ENCODE data around the gene ENPP6.

ENPP6 gene

DNA sequence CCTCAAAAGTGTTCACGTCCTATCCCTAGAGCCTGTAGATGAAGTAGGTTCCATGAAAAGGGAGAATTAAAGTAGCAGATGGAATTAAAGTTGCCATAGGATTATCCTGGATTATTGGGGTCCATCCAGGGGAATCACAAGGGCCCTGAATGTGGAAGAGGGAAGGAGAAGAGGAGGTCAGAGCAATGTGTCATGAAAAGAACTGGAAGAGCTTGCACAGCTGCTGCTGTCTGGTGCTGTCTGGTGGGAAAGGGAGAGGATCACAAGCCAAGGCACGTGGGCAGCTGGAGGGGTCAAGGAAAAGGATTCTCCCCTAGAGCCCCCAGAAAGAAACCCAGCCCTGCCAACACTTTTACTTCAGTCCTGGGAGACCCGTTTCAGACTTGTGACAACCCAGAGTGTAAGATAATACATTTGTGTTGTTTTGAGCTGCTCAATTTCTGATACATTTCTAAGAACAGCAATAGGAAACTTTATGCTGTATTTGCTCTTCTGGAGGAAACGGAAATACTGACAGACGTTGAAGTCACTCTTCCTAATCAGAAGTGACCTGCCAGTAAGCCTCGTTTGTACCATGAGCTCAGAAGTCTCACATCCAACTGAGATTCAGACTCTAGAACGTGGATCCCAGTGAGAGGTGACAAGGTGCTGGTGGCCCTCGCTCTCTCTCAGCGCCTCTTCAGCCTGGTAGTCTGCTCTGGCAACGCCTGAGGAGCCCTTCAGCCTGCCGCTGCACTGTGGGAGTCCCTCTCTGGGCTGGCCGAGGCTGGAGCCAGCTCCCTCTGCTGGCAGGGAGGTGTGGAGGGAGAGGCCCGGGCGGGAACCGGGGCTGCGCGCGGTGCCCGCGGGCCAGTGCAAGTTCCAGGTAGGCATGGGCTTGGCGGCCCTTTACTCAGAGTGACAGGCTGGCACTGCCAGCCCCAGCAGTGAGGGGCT lies 34.7 kb upstream of the ENPP6 start:
- TF ChIP-seq ESRRG (CRISPR knock-in tag; IDR thresholded peaks at IDR 0.05) (no peak), CSRNP3 (CRISPR knock-in tag; IDR thresholded peaks at IDR 0.05) (no peak), PPARA (CRISPR knock-in tag; IDR thresholded peaks at IDR 0.05; ENCODE audit: borderline replicate concordance) (no peak), ISL1 (CRISPR knock-in tag; IDR thresholded peaks at IDR 0.05) (no peak), RARB (CRISPR knock-in tag; IDR thresholded peaks at IDR 0.05) (no peak), BACH2 (CRISPR knock-in tag; IDR thresholded peaks at IDR 0.05; ENCODE audit: borderline replicate concordance) (no peak), ZFP30 (CRISPR knock-in tag; IDR thresholded peaks at IDR 0.05) (no peak), CSDC2 (CRISPR knock-in tag; IDR thresholded peaks at IDR 0.05) (no peak), POU6F1 (CRISPR knock-in tag; IDR thresholded peaks at IDR 0.05; ENCODE audit: borderline replicate concordance, low read depth) (no peak)
- ATAC-seq = no peak

- ATAC-seq = no peak
- TF ChIP-seq OSR1 (CRISPR knock-in tag; IDR thresholded peaks at IDR 0.05) (no peak), TCF4 (CRISPR knock-in tag; IDR thresholded peaks at IDR 0.05; ENCODE audit: borderline replicate concordance) (no peak), RARB (CRISPR knock-in tag; IDR thresholded peaks at IDR 0.05) (no peak), ESRRG (CRISPR knock-in tag; IDR thresholded peaks at IDR 0.05) (no peak), ZNF8 (CRISPR knock-in tag; IDR thresholded peaks at IDR 0.05) (no peak), GLIS3 (CRISPR knock-in tag; IDR thresholded peaks at IDR 0.05) (no peak), ARNTL (CRISPR knock-in tag; IDR thresholded peaks at IDR 0.05; ENCODE audit: borderline replicate concordance, low read depth) (no peak), POU6F1 (CRISPR knock-in tag; IDR thresholded peaks at IDR 0.05; ENCODE audit: borderline replicate concordance, low read depth) (no peak), CREB5 (CRISPR knock-in tag; IDR thresholded peaks at IDR 0.05; ENCODE audit: low read depth) (no peak), ISL1 (CRISPR knock-in tag; IDR thresholded peaks at IDR 0.05) (no peak), BACH2 (CRISPR knock-in tag; IDR thresholded peaks at IDR 0.05; ENCODE audit: borderline replicate concordance) (no peak), PPARA (CRISPR knock-in tag; IDR thresholded peaks at IDR 0.05; ENCODE audit: borderline replicate concordance) (no peak)
Measured at GRCh38 chr4:184251670-184251980, 34.0 kb upstream of the ENPP6 start.

- TF ChIP-seq PPARA (CRISPR knock-in tag; IDR thresholded peaks at IDR 0.05; ENCODE audit: borderline replicate concordance) = no peak
- no peak for TF ChIP-seq ZNF70 (CRISPR knock-in tag; IDR thresholded peaks at IDR 0.05)
- peak; percentile 89 for ATAC-seq
Measured at GRCh38 chr4:184250795-184251669, 33.4 kb upstream of the ENPP6 start.

DNA sequence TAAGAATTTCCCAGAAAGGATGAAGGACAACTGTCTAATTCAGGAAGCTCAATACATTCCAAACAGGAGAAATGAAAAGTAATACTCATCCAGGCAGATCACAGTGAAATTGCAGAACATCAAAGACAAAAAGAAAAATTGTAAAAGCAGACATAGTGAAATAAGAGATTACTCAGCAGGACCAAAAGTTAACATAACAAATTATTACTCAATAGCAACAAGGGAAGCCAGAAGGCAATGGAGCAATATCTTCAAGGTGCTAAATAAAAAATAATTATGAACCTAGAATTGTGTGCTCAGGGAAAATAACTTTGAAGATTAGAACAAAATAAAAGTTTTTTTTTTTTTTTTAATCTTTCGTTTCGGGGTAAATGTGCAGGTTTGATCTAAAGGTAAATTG lies 30.5 kb upstream of the ENPP6 start:
- ATAC-seq = no peak
- TF ChIP-seq GLIS3 (CRISPR knock-in tag; IDR thresholded peaks at IDR 0.05) = no peak

DNA sequence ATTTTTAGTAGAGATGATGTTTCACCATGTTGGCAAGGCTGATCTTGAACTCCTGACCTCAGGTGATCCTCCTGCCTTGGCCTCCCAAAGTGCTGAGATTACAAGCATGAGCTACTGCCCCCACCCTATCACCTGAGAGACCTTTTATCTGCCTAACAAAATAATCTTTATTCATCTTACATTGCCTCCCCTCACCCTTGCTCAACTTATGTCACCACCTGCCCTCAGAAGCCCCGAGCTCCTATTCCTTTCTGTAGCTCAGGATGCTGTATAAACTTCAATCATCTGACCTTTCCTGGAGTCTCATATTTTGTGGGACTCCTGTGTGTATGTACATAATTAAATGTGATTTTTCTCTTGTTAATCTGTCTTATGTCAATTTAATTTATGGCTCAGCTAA lies 29.7 kb upstream of the ENPP6 start:
- TF ChIP-seq CSRNP3 (CRISPR knock-in tag; IDR thresholded peaks at IDR 0.05) (no peak), ISL1 (CRISPR knock-in tag; IDR thresholded peaks at IDR 0.05) (no peak), TSHZ2 (CRISPR knock-in tag; IDR thresholded peaks at IDR 0.05) (no peak), ZFP3 (CRISPR knock-in tag; IDR thresholded peaks at IDR 0.05) (no peak)
- TF ChIP-seq, protein P1, sequence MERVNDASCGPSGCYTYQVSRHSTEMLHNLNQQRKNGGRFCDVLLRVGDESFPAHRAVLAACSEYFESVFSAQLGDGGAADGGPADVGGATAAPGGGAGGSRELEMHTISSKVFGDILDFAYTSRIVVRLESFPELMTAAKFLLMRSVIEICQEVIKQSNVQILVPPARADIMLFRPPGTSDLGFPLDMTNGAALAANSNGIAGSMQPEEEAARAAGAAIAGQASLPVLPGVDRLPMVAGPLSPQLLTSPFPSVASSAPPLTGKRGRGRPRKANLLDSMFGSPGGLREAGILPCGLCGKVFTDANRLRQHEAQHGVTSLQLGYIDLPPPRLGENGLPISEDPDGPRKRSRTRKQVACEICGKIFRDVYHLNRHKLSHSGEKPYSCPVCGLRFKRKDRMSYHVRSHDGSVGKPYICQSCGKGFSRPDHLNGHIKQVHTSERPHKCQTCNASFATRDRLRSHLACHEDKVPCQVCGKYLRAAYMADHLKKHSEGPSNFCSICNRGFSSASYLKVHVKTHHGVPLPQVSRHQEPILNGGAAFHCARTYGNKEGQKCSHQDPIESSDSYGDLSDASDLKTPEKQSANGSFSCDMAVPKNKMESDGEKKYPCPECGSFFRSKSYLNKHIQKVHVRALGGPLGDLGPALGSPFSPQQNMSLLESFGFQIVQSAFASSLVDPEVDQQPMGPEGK (CRISPR knock-in tag; IDR thresholded peaks at IDR 0.05; ENCODE audit: borderline replicate concordance) = no peak
- ATAC-seq = no peak
